ENCODE results near the gene SERPINE1. TPM values are rescaled to one million over a fixed set of nuclear protein-coding genes. Genes with fewer than 3 reads are reported as not detected.

SERPINE1 gene
- total and polyA plus RNA-seq, 2 of the 13 experiments (the other 11 are each of a cell fraction or from before 2014, with no cell fraction given), result 21.2 to 1,576 TPM

DNA sequence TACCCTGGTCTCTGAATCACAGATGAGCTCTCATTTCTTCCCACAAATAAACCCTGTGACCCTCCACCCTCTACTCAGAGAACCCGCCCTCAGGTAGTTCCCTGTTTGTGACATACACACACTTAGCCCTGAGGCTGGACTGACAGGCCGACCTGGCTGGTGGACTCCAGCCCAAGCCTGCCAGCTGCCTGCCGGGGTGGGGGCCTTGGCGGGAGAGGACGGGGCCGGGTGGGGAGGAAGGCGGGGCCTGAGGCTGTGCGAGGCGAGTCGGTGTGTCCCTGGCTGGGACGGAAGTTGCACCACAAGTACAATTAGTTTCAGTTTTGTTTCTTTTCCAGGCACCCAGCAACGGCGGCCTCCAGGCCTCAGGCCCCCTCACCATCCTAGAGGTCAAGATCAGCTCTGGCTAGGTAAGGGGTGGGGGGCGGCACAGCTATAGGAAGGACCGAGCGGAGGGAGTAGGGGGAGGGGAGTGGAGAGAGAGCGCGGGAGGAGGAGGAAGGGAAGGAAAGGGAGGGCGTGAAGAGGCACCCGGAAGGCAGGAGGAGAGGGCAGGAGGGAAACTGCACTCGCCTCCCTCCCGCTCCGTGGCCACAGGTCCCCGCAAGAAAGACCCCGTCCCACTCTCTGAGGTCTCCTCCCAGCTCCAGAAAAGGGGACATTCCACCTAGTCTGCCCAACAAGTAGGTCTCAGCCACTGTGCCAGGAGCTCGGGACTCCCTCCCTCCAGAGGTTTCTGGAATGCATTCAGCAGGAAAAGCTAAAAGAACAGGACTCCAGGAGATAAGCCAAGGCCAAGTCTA is 41.5 kb upstream of the SERPINE1 start, which contains the start of gene TRIM56 (continued):
- no peak for TF ChIP-seq ZNF83 (CRISPR knock-in tag; IDR thresholded peaks at IDR 0.05; ENCODE audit: borderline replicate concordance)
- TF ChIP-seq ZNF101 (CRISPR knock-in tag; IDR thresholded peaks at IDR 0.05; ENCODE audit: borderline replicate concordance, low read depth), result no peak
- no peak; the same call in 1 of the 2 replicates for TF ChIP-seq ZNF878 (CRISPR knock-in tag; IDR thresholded peaks at IDR 0.05)
- TF ChIP-seq ZSCAN31 (CRISPR knock-in tag; IDR thresholded peaks at IDR 0.05; ENCODE audit: low read depth), result no peak
- TF ChIP-seq ZNF253 (CRISPR knock-in tag; IDR thresholded peaks at IDR 0.05; ENCODE audit: borderline replicate concordance), result no peak
- no peak for TF ChIP-seq SMAD9 (CRISPR knock-in tag; IDR thresholded peaks at IDR 0.05)
- 0 out of 2 replicates have a peak, but pooled peaks have one; percentile 19 for TF ChIP-seq GTF2F1 (IDR thresholded peaks at IDR 0.05; ENCODE audit: low read length)
- no peak for TF ChIP-seq YEATS4 (CRISPR knock-in tag; IDR thresholded peaks at IDR 0.05; ENCODE audit: borderline replicate concordance)
- no peak for TF ChIP-seq ZFP1 (CRISPR knock-in tag; IDR thresholded peaks at IDR 0.05)
- TF ChIP-seq MATR3 (CRISPR knock-in tag; IDR thresholded peaks at IDR 0.05), result no peak
- no peak for TF ChIP-seq HDAC6 (IDR thresholded peaks at IDR 0.05; ENCODE audit: low read depth, low read length)
- TF ChIP-seq, protein P1, sequence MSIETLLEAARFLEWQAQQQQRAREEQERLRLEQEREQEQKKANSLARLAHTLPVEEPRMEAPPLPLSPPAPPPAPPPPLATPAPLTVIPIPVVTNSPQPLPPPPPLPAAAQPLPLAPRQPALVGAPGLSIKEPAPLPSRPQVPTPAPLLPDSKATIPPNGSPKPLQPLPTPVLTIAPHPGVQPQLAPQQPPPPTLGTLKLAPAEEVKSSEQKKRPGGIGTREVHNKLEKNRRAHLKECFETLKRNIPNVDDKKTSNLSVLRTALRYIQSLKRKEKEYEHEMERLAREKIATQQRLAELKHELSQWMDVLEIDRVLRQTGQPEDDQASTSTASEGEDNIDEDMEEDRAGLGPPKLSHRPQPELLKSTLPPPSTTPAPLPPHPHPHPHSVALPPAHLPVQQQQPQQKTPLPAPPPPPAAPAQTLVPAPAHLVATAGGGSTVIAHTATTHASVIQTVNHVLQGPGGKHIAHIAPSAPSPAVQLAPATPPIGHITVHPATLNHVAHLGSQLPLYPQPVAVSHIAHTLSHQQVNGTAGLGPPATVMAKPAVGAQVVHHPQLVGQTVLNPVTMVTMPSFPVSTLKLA (IDR thresholded peaks at IDR 0.05), result peak; percentile 14; the same call in 1 of the 2 replicates
- TF ChIP-seq, protein P2, sequence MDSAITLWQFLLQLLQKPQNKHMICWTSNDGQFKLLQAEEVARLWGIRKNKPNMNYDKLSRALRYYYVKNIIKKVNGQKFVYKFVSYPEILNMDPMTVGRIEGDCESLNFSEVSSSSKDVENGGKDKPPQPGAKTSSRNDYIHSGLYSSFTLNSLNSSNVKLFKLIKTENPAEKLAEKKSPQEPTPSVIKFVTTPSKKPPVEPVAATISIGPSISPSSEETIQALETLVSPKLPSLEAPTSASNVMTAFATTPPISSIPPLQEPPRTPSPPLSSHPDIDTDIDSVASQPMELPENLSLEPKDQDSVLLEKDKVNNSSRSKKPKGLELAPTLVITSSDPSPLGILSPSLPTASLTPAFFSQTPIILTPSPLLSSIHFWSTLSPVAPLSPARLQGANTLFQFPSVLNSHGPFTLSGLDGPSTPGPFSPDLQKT (CRISPR knock-in tag; IDR thresholded peaks at IDR 0.05; ENCODE audit: borderline replicate concordance), result no peak
- no peak for TF ChIP-seq SKI (IDR thresholded peaks at IDR 0.05; ENCODE audit: partially characterized antibody)
- no peak for TF ChIP-seq SOX6 (IDR thresholded peaks at IDR 0.05)
- no peak for TF ChIP-seq SOX6 (CRISPR knock-in tag; IDR thresholded peaks at IDR 0.05)
- TF ChIP-seq, protein P3, sequence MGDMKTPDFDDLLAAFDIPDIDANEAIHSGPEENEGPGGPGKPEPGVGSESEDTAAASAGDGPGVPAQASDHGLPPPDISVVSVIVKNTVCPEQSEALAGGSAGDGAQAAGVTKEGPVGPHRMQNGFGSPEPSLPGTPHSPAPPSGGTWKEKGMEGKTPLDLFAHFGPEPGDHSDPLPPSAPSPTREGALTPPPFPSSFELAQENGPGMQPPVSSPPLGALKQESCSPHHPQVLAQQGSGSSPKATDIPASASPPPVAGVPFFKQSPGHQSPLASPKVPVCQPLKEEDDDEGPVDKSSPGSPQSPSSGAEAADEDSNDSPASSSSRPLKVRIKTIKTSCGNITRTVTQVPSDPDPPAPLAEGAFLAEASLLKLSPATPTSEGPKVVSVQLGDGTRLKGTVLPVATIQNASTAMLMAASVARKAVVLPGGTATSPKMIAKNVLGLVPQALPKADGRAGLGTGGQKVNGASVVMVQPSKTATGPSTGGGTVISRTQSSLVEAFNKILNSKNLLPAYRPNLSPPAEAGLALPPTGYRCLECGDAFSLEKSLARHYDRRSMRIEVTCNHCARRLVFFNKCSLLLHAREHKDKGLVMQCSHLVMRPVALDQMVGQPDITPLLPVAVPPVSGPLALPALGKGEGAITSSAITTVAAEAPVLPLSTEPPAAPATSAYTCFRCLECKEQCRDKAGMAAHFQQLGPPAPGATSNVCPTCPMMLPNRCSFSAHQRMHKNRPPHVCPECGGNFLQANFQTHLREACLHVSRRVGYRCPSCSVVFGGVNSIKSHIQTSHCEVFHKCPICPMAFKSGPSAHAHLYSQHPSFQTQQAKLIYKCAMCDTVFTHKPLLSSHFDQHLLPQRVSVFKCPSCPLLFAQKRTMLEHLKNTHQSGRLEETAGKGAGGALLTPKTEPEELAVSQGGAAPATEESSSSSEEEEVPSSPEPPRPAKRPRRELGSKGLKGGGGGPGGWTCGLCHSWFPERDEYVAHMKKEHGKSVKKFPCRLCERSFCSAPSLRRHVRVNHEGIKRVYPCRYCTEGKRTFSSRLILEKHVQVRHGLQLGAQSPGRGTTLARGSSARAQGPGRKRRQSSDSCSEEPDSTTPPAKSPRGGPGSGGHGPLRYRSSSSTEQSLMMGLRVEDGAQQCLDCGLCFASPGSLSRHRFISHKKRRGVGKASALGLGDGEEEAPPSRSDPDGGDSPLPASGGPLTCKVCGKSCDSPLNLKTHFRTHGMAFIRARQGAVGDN (CRISPR knock-in tag; IDR thresholded peaks at IDR 0.05), result peak; percentile 81
- TF ChIP-seq ZNF850 (CRISPR knock-in tag; conservative IDR thresholded peaks at IDR 0.05), result no peak
- TF ChIP-seq SP140L (CRISPR knock-in tag; IDR thresholded peaks at IDR 0.05; ENCODE audit: borderline replicate concordance), result no peak
- TF ChIP-seq ELF1 (CRISPR knock-in tag; IDR thresholded peaks at IDR 0.05), result peak; percentile 46; the same call in 1 of the 2 replicates
- TF ChIP-seq PRMT3 (CRISPR knock-in tag; IDR thresholded peaks at IDR 0.05; ENCODE audit: borderline replicate concordance, low read depth), result no peak
- no peak for TF ChIP-seq FIP1L1 (IDR thresholded peaks at IDR 0.05; ENCODE audit: borderline replicate concordance, insufficient read depth, low read depth, low read length)
- TF ChIP-seq NFYC (CRISPR knock-in tag; IDR thresholded peaks at IDR 0.05), result no peak
- no peak for TF ChIP-seq NCOA1 (CRISPR knock-in tag; IDR thresholded peaks at IDR 0.05)
- no peak for TF ChIP-seq MIXL1 (CRISPR knock-in tag; IDR thresholded peaks at IDR 0.05)

Measured in HepG2 (cell line).